Uterus (tissue), 4 donors: Measurements from ENCODE around the gene CASTOR1. TPM values are rescaled to one million over a fixed set of nuclear protein-coding genes. Genes with fewer than 3 reads are reported as not detected.

ENCODE experiments used
- DNase-seq, 2 donors: peaks; one replicate each; pipeline ENCODE4 v3.0.0-alpha.2; 2019 to 2020
- H3K27ac ChIP-seq, 2 donors: fragments of 200-600 bp; sonication (generic); 1 replicate in 1 of 2; 2 replicates in 1 of 2; pipeline ENCODE4 v1.5.1; 2016 to 2018
- H3K27me3 ChIP-seq, 2 donors: fragments of 200-600 bp; sonication (generic); one replicate each; pipeline ENCODE4 v1.5.1; 2018 to 2019; ENCODE audit warnings: control low read depth in 1 of 2
- H3K36me3 ChIP-seq, 2 donors: fragments of 200-600 bp; sonication (generic); one replicate each; pipeline ENCODE4 v1.5.1; 2019; ENCODE audit warnings: control low read depth in 1 of 2
- H3K4me1 ChIP-seq, 2 donors: fragments of 200-600 bp; sonication (generic); one replicate each; pipeline ENCODE4 v1.5.1; 2018 to 2019; ENCODE audit warnings: control low read depth in 1 of 2
- H3K4me3 ChIP-seq, 2 donors: fragments of 200-600 bp; sonication (generic); 1 replicate in 1 of 2; 2 replicates in 1 of 2; pipeline ENCODE4 v1.5.1; 2018 to 2019; ENCODE audit warnings: mild to moderate bottlenecking in 1 of 2
- H3K9me3 ChIP-seq, 2 donors: fragments of 200-600 bp; sonication (generic); one replicate each; pipeline ENCODE4 v1.5.1; 2019; ENCODE audit warnings: control low read depth in 1 of 2
- POLR2A ChIP-seq, 2 donors: fragments of 450-650 bp; IDR thresholded peaks; one replicate each; pipeline ENCODE4 v1.6.1; 2016; ENCODE audit warnings: antibody characterized with exemption in 2 of 2, mild to moderate bottlenecking in 1 of 2, moderate library complexity in 1 of 2
- intact Hi-C: fragments of 100-400 bp; cut with DNase I; formaldehyde crosslinking; loops from one replicate; pipeline ENCODE4 v1.15.1; 2023; ENCODE audit warnings: low total_unique reads
- total RNA-seq, 4 donors: library from RNA; depleted of rRNA in 3 of 4; stranded (reverse); fragments of >200 nt in 3 of 4; gene quantifications; one replicate each; pipeline versions ENCODE4 v1.1.0 to v1.2.4, GENCODE V29; 2014 to 2023
- TF ChIP-seq, protein P1 (sequence below), 4 experiments: fragments of 200-600 bp in 2 of 4; fragments of 450-650 bp in 2 of 4; sonication (generic) in 2 of 4; IDR thresholded peaks; one replicate each; pipeline ENCODE4 v1.5.1; 2016 to 2019; ENCODE audit warnings: antibody characterized with exemption in 4 of 4, mild to moderate bottlenecking in 2 of 4, moderate library complexity in 1 of 4
- donor health status: DM: yes; HTN: yes; CAD: no.

CASTOR1 gene
- total RNA-seq, 4 donors from 2014 or later: 15.8 to 67.1 (median 27.7) TPM

- Histone ChIP-seq H3K4me1 (no peaks in the 10 kb centered on the region), H3K9me3 (no peaks in the 10 kb centered on the region), H3K27ac (no peak overlapping the region), H3K27me3 (no peaks in the 10 kb centered on the region), H3K36me3 (no peaks in the 10 kb centered on the region), H3K4me3 (no peak overlapping the region)
- intact Hi-C loops: no loop called here
- DNase-seq: no peak
- TF ChIP-seq POLR2A (IDR thresholded peaks at IDR 0.05): no peak
- TF ChIP-seq, protein P1, sequence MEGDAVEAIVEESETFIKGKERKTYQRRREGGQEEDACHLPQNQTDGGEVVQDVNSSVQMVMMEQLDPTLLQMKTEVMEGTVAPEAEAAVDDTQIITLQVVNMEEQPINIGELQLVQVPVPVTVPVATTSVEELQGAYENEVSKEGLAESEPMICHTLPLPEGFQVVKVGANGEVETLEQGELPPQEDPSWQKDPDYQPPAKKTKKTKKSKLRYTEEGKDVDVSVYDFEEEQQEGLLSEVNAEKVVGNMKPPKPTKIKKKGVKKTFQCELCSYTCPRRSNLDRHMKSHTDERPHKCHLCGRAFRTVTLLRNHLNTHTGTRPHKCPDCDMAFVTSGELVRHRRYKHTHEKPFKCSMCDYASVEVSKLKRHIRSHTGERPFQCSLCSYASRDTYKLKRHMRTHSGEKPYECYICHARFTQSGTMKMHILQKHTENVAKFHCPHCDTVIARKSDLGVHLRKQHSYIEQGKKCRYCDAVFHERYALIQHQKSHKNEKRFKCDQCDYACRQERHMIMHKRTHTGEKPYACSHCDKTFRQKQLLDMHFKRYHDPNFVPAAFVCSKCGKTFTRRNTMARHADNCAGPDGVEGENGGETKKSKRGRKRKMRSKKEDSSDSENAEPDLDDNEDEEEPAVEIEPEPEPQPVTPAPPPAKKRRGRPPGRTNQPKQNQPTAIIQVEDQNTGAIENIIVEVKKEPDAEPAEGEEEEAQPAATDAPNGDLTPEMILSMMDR (IDR thresholded peaks at IDR 0.05): no peak
Measured at GRCh38 chr22:30318799-30319419, 29.6 kb upstream of the CASTOR1 start.

- no peaks in the 10 kb centered on the region for H3K27me3 ChIP-seq
- H3K9me3 ChIP-seq: no peaks in the 10 kb centered on the region
- no peak overlapping the region for H3K4me3 ChIP-seq
- no peak for DNase-seq
- TF ChIP-seq, protein P1 (IDR thresholded peaks at IDR 0.05): no peak
- TF ChIP-seq POLR2A (IDR thresholded peaks at IDR 0.05): no peak
- no peak overlapping the region for H3K27ac ChIP-seq
- intact Hi-C loops: no loop called here
- H3K36me3 ChIP-seq: no peaks in the 10 kb centered on the region
- H3K4me1 ChIP-seq: no peaks in the 10 kb centered on the region
Measured at GRCh38 chr22:30317778-30318177, 28.5 kb upstream of the CASTOR1 start.

- Histone ChIP-seq H3K27me3 (no peaks in the 10 kb centered on the region), H3K4me1 (peaks cover 0 to 11% of the 10 kb centered on the region in 2 donors), H3K4me3 (no peak overlapping the region), H3K9me3 (no peaks in the 10 kb centered on the region), H3K27ac (no peak overlapping the region), H3K36me3 (no peaks in the 10 kb centered on the region)
- TF ChIP-seq, protein P1 (IDR thresholded peaks at IDR 0.05): no peak
- TF ChIP-seq POLR2A (IDR thresholded peaks at IDR 0.05): no peak
- no peak for DNase-seq
- intact Hi-C loops: no loop called here
Measured at GRCh38 chr22:30315962-30316576, 26.8 kb upstream of the CASTOR1 start.

- Histone ChIP-seq H3K27me3 (no peaks in the 10 kb centered on the region), H3K36me3 (no peaks in the 10 kb centered on the region), H3K4me1 (peaks cover 0 to 21% of the 10 kb centered on the region in 2 donors), H3K4me3 (no peak overlapping the region), H3K9me3 (no peaks in the 10 kb centered on the region), H3K27ac (peak overlapping the region; percentile 15 to 25)
- no peak for DNase-seq
- no peak for TF ChIP-seq POLR2A (IDR thresholded peaks at IDR 0.05)
- TF ChIP-seq, protein P1 (IDR thresholded peaks at IDR 0.05): no peak
- intact Hi-C loops: no loop called here
Measured at GRCh38 chr22:30314915-30315314, 25.6 kb upstream of the CASTOR1 start.

DNA sequence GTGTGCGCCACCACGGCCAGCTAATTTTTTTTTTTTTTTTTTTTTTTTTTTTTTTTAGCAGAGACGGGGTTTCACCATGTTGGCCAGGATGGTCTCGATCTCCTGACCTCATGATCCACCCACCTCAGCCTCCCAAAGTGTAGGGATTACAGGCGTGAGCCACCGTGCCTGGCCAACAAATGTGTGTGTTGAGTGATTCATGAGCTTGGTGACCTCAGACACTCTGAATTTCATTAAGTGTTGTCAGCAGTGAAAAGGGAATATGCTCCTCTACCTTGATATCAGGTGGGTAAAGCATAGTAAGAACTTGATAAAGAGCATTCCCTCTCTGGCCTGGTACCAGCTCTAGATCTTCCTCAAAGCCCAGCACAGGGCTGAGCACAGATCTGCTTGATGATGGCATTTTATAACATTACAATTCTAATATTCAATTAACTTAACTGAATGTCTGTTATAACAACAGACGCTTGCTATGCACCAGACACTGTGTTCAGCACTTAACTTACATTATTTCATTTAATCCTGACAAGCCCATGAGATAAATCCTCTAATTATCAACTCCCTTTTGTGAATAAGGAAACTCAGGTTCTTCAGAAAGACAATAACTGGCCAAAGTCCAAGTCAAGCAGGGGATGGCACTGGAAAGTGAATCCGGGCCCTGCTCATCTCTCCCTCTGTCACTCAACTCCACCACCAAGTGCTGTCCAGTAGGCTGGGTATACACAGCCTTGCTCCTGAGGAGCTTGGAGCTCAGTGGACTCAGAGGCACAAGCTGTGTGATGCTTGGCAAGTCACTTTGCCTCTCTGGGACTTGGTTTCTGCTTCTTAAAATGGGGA, 24.4 kb upstream of the CASTOR1 start:
- no peak for TF ChIP-seq POLR2A (IDR thresholded peaks at IDR 0.05)
- TF ChIP-seq, protein P1 (IDR thresholded peaks at IDR 0.05): no peak
- Histone ChIP-seq H3K27ac (peak overlapping the region in 1 of 2 donors; percentile 25), H3K9me3 (no peaks in the 10 kb centered on the region), H3K4me1 (peaks cover 0 to 28% of the 10 kb centered on the region in 2 donors), H3K4me3 (no peak overlapping the region), H3K27me3 (no peaks in the 10 kb centered on the region), H3K36me3 (no peaks in the 10 kb centered on the region)
- intact Hi-C loops: no loop called here
- no peak for DNase-seq
